HEK293T (cell line): Measurements from ENCODE around the gene DEPDC1B.

Experiments
- BHLHE40 ChIP-seq: fragments of 450-650 bp; IDR thresholded peaks from 2 replicates; pipeline ENCODE4 v1.6.1; 2016; ENCODE audit warnings: mild to moderate bottlenecking, moderate library complexity, borderline replicate concordance
- CTBP1 ChIP-seq: fragments of 450-650 bp; IDR thresholded peaks from 2 replicates; pipeline ENCODE4 v1.6.1; 2016; ENCODE audit warnings: borderline replicate concordance
- ELF4 ChIP-seq: fragments of 450-650 bp; IDR thresholded peaks from 2 replicates; pipeline ENCODE4 v1.6.1; 2017; ENCODE audit warnings: antibody characterized with exemption
- FOXA1 ChIP-seq: fragments of 450-650 bp; IDR thresholded peaks from 2 replicates; pipeline ENCODE4 v1.6.1; 2016; ENCODE audit warnings: mild to moderate bottlenecking
- FOXK2 ChIP-seq: fragments of 450-650 bp; IDR thresholded peaks from 2 replicates; pipeline ENCODE4 v1.6.1; 2016; ENCODE audit warnings: mild to moderate bottlenecking
- FOXM1 ChIP-seq: fragments of 450-650 bp; IDR thresholded peaks from 2 replicates; pipeline ENCODE4 v1.6.1; 2017; ENCODE audit warnings: mild to moderate bottlenecking, borderline replicate concordance
- L3MBTL2 ChIP-seq: fragments of 450-650 bp; conservative IDR thresholded peaks from 2 replicates; pipeline ENCODE4 v1.6.1; 2016; ENCODE audit warnings: mild to moderate bottlenecking
- LEF1 ChIP-seq: fragments of 450-650 bp; IDR thresholded peaks from 2 replicates; pipeline ENCODE4 v1.6.1; 2017; ENCODE audit warnings: mild to moderate bottlenecking, borderline replicate concordance
- NFRKB ChIP-seq: fragments of 450-650 bp; IDR thresholded peaks from 2 replicates; pipeline ENCODE4 v1.6.1; 2016; ENCODE audit warnings: mild to moderate bottlenecking, moderate library complexity
- SP1 ChIP-seq: fragments of 450-650 bp; IDR thresholded peaks from 2 replicates; pipeline ENCODE4 v1.6.1; 2017
- SUZ12 ChIP-seq: fragments of 450-650 bp; IDR thresholded peaks from 2 replicates; pipeline ENCODE4 v1.6.1; 2016; ENCODE audit warnings: mild to moderate bottlenecking
- TARDBP ChIP-seq: fragments of 450-650 bp; IDR thresholded peaks from 2 replicates; pipeline ENCODE4 v1.6.1; 2016
- TF ChIP-seq, protein P1 (sequence below): fragments of 450-650 bp; IDR thresholded peaks from 2 replicates; pipeline ENCODE4 v1.6.1; 2016

GRCh38 chr5:60640901-60641300, 59.1 kb downstream of the DEPDC1B start:
- TF ChIP-seq SP1 (no peak), NFRKB (no peak), FOXA1 (no peak), FOXM1 (no peak), SUZ12 (no peak), FOXK2 (no peak), ELF4 (no peak), L3MBTL2 (no peak), LEF1 (no peak), BHLHE40 (no peak), CTBP1 (no peak), TARDBP (no peak)
- TF ChIP-seq, protein P1, sequence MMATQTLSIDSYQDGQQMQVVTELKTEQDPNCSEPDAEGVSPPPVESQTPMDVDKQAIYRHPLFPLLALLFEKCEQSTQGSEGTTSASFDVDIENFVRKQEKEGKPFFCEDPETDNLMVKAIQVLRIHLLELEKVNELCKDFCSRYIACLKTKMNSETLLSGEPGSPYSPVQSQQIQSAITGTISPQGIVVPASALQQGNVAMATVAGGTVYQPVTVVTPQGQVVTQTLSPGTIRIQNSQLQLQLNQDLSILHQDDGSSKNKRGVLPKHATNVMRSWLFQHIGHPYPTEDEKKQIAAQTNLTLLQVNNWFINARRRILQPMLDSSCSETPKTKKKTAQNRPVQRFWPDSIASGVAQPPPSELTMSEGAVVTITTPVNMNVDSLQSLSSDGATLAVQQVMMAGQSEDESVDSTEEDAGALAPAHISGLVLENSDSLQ = no peak
